Stomach (tissue), 9 donors: ENCODE measurements around the gene ESR1. TPM values are rescaled to one million over a fixed set of nuclear protein-coding genes. Genes with fewer than 3 reads are reported as not detected.

Experiments
- DNase-seq, 2 donors: peaks; one replicate each; pipeline versions ENCODE4 v3.0.0 to v3.0.0-alpha.2; 2013 to 2019
- H3K27ac ChIP-seq, 5 donors: fragments of 200-600 bp in 4 of 5; sonication (generic) in 4 of 5; one replicate each; pipeline ENCODE4 v1.5.1; 2013 to 2019; ENCODE audit warnings: mild to moderate bottlenecking in 1 of 5, moderate library complexity in 1 of 5
- H3K27me3 ChIP-seq, 3 donors: fragments of 200-600 bp; sonication (generic); one replicate each; pipeline ENCODE4 v1.5.1; 2017 to 2019; ENCODE audit warnings: mixed run types in 1 of 3
- H3K36me3 ChIP-seq, 4 donors: fragments of 200-600 bp; sonication (generic); 1 replicate in 3 of 4; 2 replicates in 1 of 4; pipeline ENCODE4 v1.5.1; 2016 to 2019
- H3K4me1 ChIP-seq, 4 donors: fragments of 200-600 bp; sonication (generic); one replicate each; pipeline ENCODE4 v1.5.1; 2016 to 2019
- H3K4me3 ChIP-seq, 4 donors: fragments of 200-600 bp; sonication (generic) in 3 of 4; one replicate each; pipeline ENCODE4 v1.5.1; 2016 to 2019; ENCODE audit warnings: mild to moderate bottlenecking in 1 of 4
- H3K9me3 ChIP-seq, 4 donors: fragments of 200-600 bp; sonication (generic); one replicate each; pipeline ENCODE4 v1.5.1; 2016 to 2019
- CTCF ChIP-seq, 7 experiments: fragments of 450-650 bp in 4 of 7; fragments of 200-600 bp in 3 of 7; sonication (generic) in 3 of 7; IDR thresholded peaks; one replicate each; pipeline ENCODE4 v1.5.1; 2016 to 2019; ENCODE audit warnings: antibody characterized with exemption in 7 of 7, control low read depth in 2 of 7, mild to moderate bottlenecking in 1 of 7
- EP300 ChIP-seq: sonication (generic); formaldehyde crosslinking; IDR thresholded peaks from one replicate; pipeline ENCODE4 v1.6.1; 2017; ENCODE audit warnings: antibody characterized with exemption
- POLR2A ChIP-seq, 4 donors: fragments of 450-650 bp; IDR thresholded peaks; one replicate each; pipeline ENCODE4 v1.6.1; 2016; ENCODE audit warnings: antibody characterized with exemption in 4 of 4, control low read depth in 2 of 4, mild to moderate bottlenecking in 1 of 4, moderate library complexity in 1 of 4
- POLR2AphosphoS5 ChIP-seq, 3 donors: sonication (generic); formaldehyde crosslinking; IDR thresholded peaks; one replicate each; pipeline ENCODE4 v1.6.1; 2016; ENCODE audit warnings: antibody characterized with exemption in 3 of 3
- WGBS, 5 donors: extraction: QIAGEN DNeasy Blood & Tissue Kit in 3 of 5; methylation state at CpG; one replicate each; pipeline versions ENCODE4 v1.1.5 to v1.1.7; 2013 to 2018; 5-methylcytosine and 5-hydroxymethylcytosine counted together
- intact Hi-C: fragments of 100-400 bp; cut with DNase I; formaldehyde crosslinking; loops from one replicate; pipeline ENCODE4 v1.15.1; 2023; ENCODE audit warnings: low total_unique reads
- polyA plus RNA-seq, 3 donors: library from polyadenylated mRNA; stranded (reverse); fragments of 200-250 nt; gene quantifications; one replicate each; pipeline ENCODE4 v1.2.3, GENCODE V29; 2013
- total RNA-seq, 5 donors: library from RNA; depleted of rRNA; stranded (reverse); fragments of >200 nt; gene quantifications; one replicate each; pipeline versions ENCODE4 v1.1.0 to v1.2.3, GENCODE V29; 2014 to 2016
- donor health status: healthy with polysubstance abuse.
- donor health status: Bipolar disorder and iron deficiency.
- donor health status: healthy.

The ESR1 gene
- total and polyA plus RNA-seq, 8 donors: 0.05 to 2.0 (median 1.8) TPM; not detected in 3

- H3K4me1 ChIP-seq: no peaks in the 10 kb centered on the region
- no peaks in the 10 kb centered on the region for H3K36me3 ChIP-seq
- intact Hi-C loops: no loop called here
- TF ChIP-seq EP300: no peak
- no peaks in the 10 kb centered on the region for H3K27me3 ChIP-seq
- no peak for DNase-seq
- H3K4me3 ChIP-seq: no peak overlapping the region
- WGBS, 5 donors: 38 to 49% (median 49%) methylated on average over 6 of the region's 6 CpGs
- H3K27ac ChIP-seq: no peak overlapping the region
- H3K9me3 ChIP-seq: no peaks in the 10 kb centered on the region
Observed at GRCh38 chr6:152052061-152052460, 244.6 kb downstream of the ESR1 start.

DNA sequence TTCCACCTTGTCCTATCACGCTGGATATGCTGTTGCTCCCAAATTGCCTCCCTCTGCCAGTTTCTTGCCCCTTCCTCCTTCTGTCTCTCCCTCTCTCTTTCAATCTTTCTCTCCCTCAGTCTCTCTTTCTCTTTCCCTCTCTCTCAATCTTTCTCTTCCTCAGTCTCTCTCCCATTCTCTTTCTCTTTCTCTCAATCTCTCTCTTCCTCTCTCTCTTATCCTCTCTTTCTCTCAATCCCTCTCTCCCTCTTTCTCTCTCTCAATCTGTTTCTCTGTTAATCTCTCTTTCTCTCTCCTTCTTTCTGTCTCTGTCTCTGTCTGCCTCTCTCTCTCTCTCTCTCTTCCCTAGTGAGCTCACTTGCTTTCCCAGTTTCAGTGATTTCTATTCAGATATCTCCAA lies 245.8 kb downstream of the ESR1 start:
- H3K4me3 ChIP-seq: no peak overlapping the region
- no peaks in the 10 kb centered on the region for H3K36me3 ChIP-seq
- 74 to 95% (median 89%) methylated on average over 1 of the region's 1 CpG for WGBS, 5 donors
- H3K9me3 ChIP-seq: no peaks in the 10 kb centered on the region
- H3K27ac ChIP-seq: no peak overlapping the region
- no peaks in the 10 kb centered on the region for H3K27me3 ChIP-seq
- no peaks in the 10 kb centered on the region for H3K4me1 ChIP-seq
- intact Hi-C loops: no loop called here
- DNase-seq: no peak
- TF ChIP-seq POLR2A (IDR thresholded peaks at IDR 0.05) (no peak), CTCF (IDR thresholded peaks at IDR 0.05) (no peak), EP300 (no peak), POLR2AphosphoS5 (IDR thresholded peaks at IDR 0.05) (no peak)

GRCh38 chr6:152054441-152054840 lies 247.0 kb downstream of the ESR1 start:
- no peak for DNase-seq
- no peaks in the 10 kb centered on the region for H3K9me3 ChIP-seq
- intact Hi-C loops: no loop called here
- no peak overlapping the region for H3K4me3 ChIP-seq
- H3K36me3 ChIP-seq: no peaks in the 10 kb centered on the region
- no peaks in the 10 kb centered on the region for H3K4me1 ChIP-seq
- no peaks in the 10 kb centered on the region for H3K27me3 ChIP-seq
- WGBS, 5 donors: 51 to 56% (median 55%) methylated on average over 7 of the region's 7 CpGs
- no peak for TF ChIP-seq EP300
- TF ChIP-seq POLR2A (IDR thresholded peaks at IDR 0.05): no peak
- TF ChIP-seq POLR2AphosphoS5 (IDR thresholded peaks at IDR 0.05): no peak
- TF ChIP-seq CTCF (IDR thresholded peaks at IDR 0.05): no peak
- H3K27ac ChIP-seq: no peak overlapping the region

DNA sequence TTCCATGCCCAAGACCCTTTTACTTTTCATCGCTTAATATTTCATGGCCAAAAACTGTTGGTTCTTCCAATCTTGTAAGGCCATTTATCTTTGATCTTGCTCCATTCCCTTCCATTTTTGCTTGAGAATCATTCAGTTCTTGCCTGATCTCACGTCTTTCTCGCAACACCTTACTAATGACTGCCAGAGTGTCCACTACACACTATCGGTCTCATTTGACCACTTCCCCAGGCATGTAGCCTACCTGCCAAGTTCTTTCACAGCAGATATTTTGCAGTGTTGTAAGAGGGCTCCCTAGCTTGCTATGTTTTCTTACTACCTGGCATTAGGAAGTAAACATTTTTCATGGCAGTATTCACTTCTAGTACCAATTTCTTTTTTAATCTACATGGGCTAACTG lies 248.0 kb downstream of the ESR1 start:
- WGBS, 5 donors: 88 to 95% (median 93%) methylated on average over 4 of the region's 4 CpGs
- DNase-seq: no peak
- TF ChIP-seq POLR2A (IDR thresholded peaks at IDR 0.05): no peak
- TF ChIP-seq EP300: no peak
- no peak for TF ChIP-seq CTCF (IDR thresholded peaks at IDR 0.05)
- no peak for TF ChIP-seq POLR2AphosphoS5 (IDR thresholded peaks at IDR 0.05)
- Histone ChIP-seq H3K4me3 (no peak overlapping the region), H3K4me1 (no peaks in the 10 kb centered on the region), H3K27me3 (no peaks in the 10 kb centered on the region), H3K27ac (no peak overlapping the region), H3K9me3 (no peaks in the 10 kb centered on the region), H3K36me3 (no peaks in the 10 kb centered on the region)
- intact Hi-C loops: no loop called here

- H3K4me1 ChIP-seq: no peaks in the 10 kb centered on the region
- H3K9me3 ChIP-seq: no peaks in the 10 kb centered on the region
- no peak overlapping the region for H3K27ac ChIP-seq
- intact Hi-C loops: no loop called here
- TF ChIP-seq CTCF (IDR thresholded peaks at IDR 0.05) (no peak), POLR2AphosphoS5 (IDR thresholded peaks at IDR 0.05) (no peak), EP300 (no peak), POLR2A (IDR thresholded peaks at IDR 0.05) (no peak)
- no peaks in the 10 kb centered on the region for H3K27me3 ChIP-seq
- WGBS, 5 donors: 52 to 59% (median 56%) methylated on average over 6 of the region's 6 CpGs
- no peak for DNase-seq
- no peak overlapping the region for H3K4me3 ChIP-seq
- H3K36me3 ChIP-seq: no peaks in the 10 kb centered on the region
Observed at GRCh38 chr6:152057832-152058498, 250.5 kb downstream of the ESR1 start.
